Measurements from ENCODE around the gene MTCL3.

DNA sequence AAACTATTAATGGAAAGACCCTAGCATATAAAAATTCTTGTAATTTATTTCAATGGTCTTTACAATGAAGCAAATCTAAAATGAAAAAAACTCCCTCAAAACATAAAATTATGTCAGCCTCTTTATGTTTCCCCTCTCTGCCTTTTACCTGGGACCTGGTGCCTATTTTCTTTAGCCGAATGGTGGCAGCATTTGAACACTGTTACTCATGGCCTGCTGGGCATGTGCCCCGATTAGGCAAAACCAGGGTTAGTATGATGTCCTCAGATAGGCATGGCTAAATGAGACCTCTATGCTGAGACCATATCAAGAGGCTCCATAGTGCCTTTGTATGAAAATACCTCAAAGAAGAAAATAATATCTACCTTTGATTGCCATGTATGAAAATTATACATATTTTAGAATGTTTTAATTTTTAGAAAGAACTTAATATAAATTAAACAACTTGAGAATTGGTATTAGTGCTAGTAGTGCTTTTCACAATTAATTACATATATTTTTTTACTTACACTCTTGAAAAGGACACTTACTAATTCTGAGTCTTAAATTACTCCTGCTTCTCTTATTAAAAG lies 35.4 kb upstream of the MTCL3 start:
- TF ChIP-seq CREB1 (IDR thresholded peaks at IDR 0.05) (no peak), CREB1 (CRISPR knock-in tag; IDR thresholded peaks at IDR 0.05) (no peak), JUND (CRISPR knock-in tag; IDR thresholded peaks at IDR 0.05) (no peak), TARDBP (CRISPR knock-in tag; IDR thresholded peaks at IDR 0.05) (no peak), ARHGAP35 (CRISPR knock-in tag; IDR thresholded peaks at IDR 0.05; ENCODE audit: borderline replicate concordance) (no peak), ZNF652 (CRISPR knock-in tag; IDR thresholded peaks at IDR 0.05; ENCODE audit: borderline replicate concordance, low read depth) (no peak), MAFK (conservative IDR thresholded peaks at IDR 0.05 in 1 of 2, IDR thresholded peaks at IDR 0.05 in 1 of 2; ENCODE audit: low read length in 2 of 2) (no peak), CBX2 (IDR thresholded peaks at IDR 0.05; ENCODE audit: low read depth, low read length) (no peak), CBX2 (CRISPR knock-in tag; IDR thresholded peaks at IDR 0.05; ENCODE audit: low read depth) (no peak), RAD21 (CRISPR knock-in tag; IDR thresholded peaks at IDR 0.05) (peak; percentile 36; the same call in 1 of the 2 replicates), ZNF224 (CRISPR knock-in tag; IDR thresholded peaks at IDR 0.05) (no peak), ZFP90 (CRISPR knock-in tag; IDR thresholded peaks at IDR 0.05; ENCODE audit: borderline replicate concordance) (no peak)
- TF ChIP-seq, protein P1, sequence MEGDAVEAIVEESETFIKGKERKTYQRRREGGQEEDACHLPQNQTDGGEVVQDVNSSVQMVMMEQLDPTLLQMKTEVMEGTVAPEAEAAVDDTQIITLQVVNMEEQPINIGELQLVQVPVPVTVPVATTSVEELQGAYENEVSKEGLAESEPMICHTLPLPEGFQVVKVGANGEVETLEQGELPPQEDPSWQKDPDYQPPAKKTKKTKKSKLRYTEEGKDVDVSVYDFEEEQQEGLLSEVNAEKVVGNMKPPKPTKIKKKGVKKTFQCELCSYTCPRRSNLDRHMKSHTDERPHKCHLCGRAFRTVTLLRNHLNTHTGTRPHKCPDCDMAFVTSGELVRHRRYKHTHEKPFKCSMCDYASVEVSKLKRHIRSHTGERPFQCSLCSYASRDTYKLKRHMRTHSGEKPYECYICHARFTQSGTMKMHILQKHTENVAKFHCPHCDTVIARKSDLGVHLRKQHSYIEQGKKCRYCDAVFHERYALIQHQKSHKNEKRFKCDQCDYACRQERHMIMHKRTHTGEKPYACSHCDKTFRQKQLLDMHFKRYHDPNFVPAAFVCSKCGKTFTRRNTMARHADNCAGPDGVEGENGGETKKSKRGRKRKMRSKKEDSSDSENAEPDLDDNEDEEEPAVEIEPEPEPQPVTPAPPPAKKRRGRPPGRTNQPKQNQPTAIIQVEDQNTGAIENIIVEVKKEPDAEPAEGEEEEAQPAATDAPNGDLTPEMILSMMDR (CRISPR knock-in tag; IDR thresholded peaks at IDR 0.05), result peak; percentile 73
- TF ChIP-seq, protein P2, sequence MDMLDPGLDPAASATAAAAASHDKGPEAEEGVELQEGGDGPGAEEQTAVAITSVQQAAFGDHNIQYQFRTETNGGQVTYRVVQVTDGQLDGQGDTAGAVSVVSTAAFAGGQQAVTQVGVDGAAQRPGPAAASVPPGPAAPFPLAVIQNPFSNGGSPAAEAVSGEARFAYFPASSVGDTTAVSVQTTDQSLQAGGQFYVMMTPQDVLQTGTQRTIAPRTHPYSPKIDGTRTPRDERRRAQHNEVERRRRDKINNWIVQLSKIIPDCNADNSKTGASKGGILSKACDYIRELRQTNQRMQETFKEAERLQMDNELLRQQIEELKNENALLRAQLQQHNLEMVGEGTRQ (IDR thresholded peaks at IDR 0.05; ENCODE audit: low read depth, low read length), result no peak
- TF ChIP-seq, protein P2 (CRISPR knock-in tag; IDR thresholded peaks at IDR 0.05; ENCODE audit: borderline replicate concordance), result no peak
- TF ChIP-seq, protein P3, sequence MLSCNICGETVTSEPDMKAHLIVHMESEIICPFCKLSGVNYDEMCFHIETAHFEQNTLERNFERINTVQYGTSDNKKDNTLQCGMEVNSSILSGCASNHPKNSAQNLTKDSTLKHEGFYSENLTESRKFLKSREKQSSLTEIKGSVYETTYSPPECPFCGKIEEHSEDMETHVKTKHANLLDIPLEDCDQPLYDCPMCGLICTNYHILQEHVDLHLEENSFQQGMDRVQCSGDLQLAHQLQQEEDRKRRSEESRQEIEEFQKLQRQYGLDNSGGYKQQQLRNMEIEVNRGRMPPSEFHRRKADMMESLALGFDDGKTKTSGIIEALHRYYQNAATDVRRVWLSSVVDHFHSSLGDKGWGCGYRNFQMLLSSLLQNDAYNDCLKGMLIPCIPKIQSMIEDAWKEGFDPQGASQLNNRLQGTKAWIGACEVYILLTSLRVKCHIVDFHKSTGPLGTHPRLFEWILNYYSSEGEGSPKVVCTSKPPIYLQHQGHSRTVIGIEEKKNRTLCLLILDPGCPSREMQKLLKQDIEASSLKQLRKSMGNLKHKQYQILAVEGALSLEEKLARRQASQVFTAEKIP (CRISPR knock-in tag; IDR thresholded peaks at IDR 0.05; ENCODE audit: borderline replicate concordance), result no peak

Data from HepG2 (cell line).